T-cell (primary cell): Measurements from ENCODE around the gene APBB3. TPM values are rescaled to one million over a fixed set of nuclear protein-coding genes. Genes with fewer than 3 reads are reported as not detected.
"Not testable (repeated sequence)": the region's sequence is repeated elsewhere in the genome, so short reads cannot be mapped to it uniquely, and the experiment has no call there.

Experiments
- ATAC-seq, 4 experiments: fragments of 200-7000 bp in 3 of 4; fragments of 150-1000 bp in 1 of 4; cut with Tn5 transposase; replicated peaks in 1 of 4; 1 replicate in 3 of 4; 2 replicates in 1 of 4; pipeline ENCODE4 v1.10.0; 2021; ENCODE audit warnings: moderate library complexity in 3 of 4, mild to moderate bottlenecking in 2 of 4, moderate number of reproducible peaks in 1 of 4
- CTCF ChIA-PET, 2 donors: fragments of 300-600 bp; sonication (Branson Sonifier 250); formaldehyde crosslinking; loops; one replicate each; lab custom pipeline; 2022; ENCODE audit warnings: antibody characterized with exemption in 2 of 2; lab: Charles Lee
- POLR2A ChIA-PET, 2 donors: fragments of 300-600 bp; sonication (Branson Sonifier 250); formaldehyde crosslinking; loops; one replicate each; lab custom pipeline; 2022; ENCODE audit warnings: antibody characterized with exemption in 2 of 2; lab: Charles Lee
- DNase-seq, 35 experiments: peaks; one replicate each; pipeline versions ENCODE4 v3.0.0 to v3.0.0-alpha.2; 2013 to 2023
- H3K27ac ChIP-seq: one replicate; pipeline ENCODE4 v1.5.1; 2013; ENCODE audit warnings: low read length
- H3K27me3 ChIP-seq, 2 experiments: replicated peaks in 1 of 2; 1 replicate in 1 of 2; 2 replicates in 1 of 2; pipeline versions ENCODE4 v1.6.1 to v1.7.0; 2013; ENCODE audit warnings: low read length in 1 of 2, mixed read lengths in 1 of 2; ENCODE audit not compliant: control insufficient read depth in 2 of 2, insufficient read depth in 2 of 2; ENCODE audit errors: extremely low read depth in 1 of 2
- H3K36me3 ChIP-seq, 2 donors: 1 replicate in 1 of 2; 2 replicates in 1 of 2; pipeline versions ENCODE4 v1.6.1 to v1.7.0; 2013; ENCODE audit warnings: low read length in 1 of 2; ENCODE audit not compliant: control insufficient read depth in 2 of 2, insufficient read depth in 1 of 2; ENCODE audit errors: extremely low read depth in 1 of 2
- H3K4me1 ChIP-seq, 2 experiments: 1 replicate in 1 of 2; 2 replicates in 1 of 2; pipeline versions ENCODE4 v1.6.1 to v1.7.0; 2013; ENCODE audit warnings: low read length in 2 of 2, mixed read lengths in 1 of 2; ENCODE audit not compliant: insufficient read depth in 2 of 2, control insufficient read depth in 1 of 2; ENCODE audit errors: extremely low read depth in 1 of 2
- H3K4me3 ChIP-seq, 2 donors: 1 replicate in 1 of 2; 2 replicates in 1 of 2; pipeline versions ENCODE4 v1.5.1 to v1.7.0; 2013; ENCODE audit warnings: mild to moderate bottlenecking in 2 of 2, low read length in 1 of 2, moderate library complexity in 1 of 2; ENCODE audit not compliant: control insufficient read depth in 1 of 2; ENCODE audit errors: extremely low read depth in 1 of 2
- H3K9me3 ChIP-seq: 2 replicates; pipeline ENCODE4 v1.7.0; 2013
- H3K27ac Mint-ChIP-seq, 2 donors: one replicate each; pipeline ENCODE4 v1.8.0; 2020 to 2021; ENCODE audit warnings: mild to moderate bottlenecking in 2 of 2, mixed read lengths in 2 of 2
- H3K27me3 Mint-ChIP-seq, 2 donors: one replicate each; pipeline ENCODE4 v1.8.0; 2021 to 2022; ENCODE audit warnings: mixed read lengths in 2 of 2
- H3K36me3 Mint-ChIP-seq: one replicate; pipeline ENCODE4 v1.8.0; 2021; ENCODE audit warnings: mixed read lengths
- H3K4me1 Mint-ChIP-seq, 3 donors: one replicate each; pipeline ENCODE4 v1.8.0; 2020 to 2022; ENCODE audit warnings: mixed read lengths in 3 of 3, mild to moderate bottlenecking in 1 of 3
- H3K4me3 Mint-ChIP-seq, 3 donors: one replicate each; pipeline ENCODE4 v1.8.0; 2020 to 2022; ENCODE audit warnings: mild to moderate bottlenecking in 3 of 3, mixed read lengths in 3 of 3, moderate library complexity in 3 of 3
- H3K9me3 Mint-ChIP-seq, 3 donors: one replicate each; pipeline ENCODE4 v1.8.0; 2020 to 2022; ENCODE audit warnings: mixed read lengths in 3 of 3
- WGBS: methylation state at CpG from one replicate; pipeline ENCODE4 v1.1.5; 2013; ENCODE audit warnings: missing lambda C conversion rate; ENCODE audit not compliant: insufficient coverage; 5-methylcytosine and 5-hydroxymethylcytosine counted together
- total RNA-seq, 35 experiments: library from RNA in 6 of 35; stranded (reverse) in 6 of 35; fragments of 120-200 nt in 1 of 35; gene quantifications; one replicate each; pipeline versions ENCODE4 v1.2.1 to v1.2.4 and lab custom pipeline; 2013 to 2026

Gene APBB3
- total RNA-seq, 5 donors from 2014 or later (not counting 1 experiment from before 2014, with no cell fraction given), result 53.9 to 70.5 (median 64.1) TPM

GRCh38 chr5:140605879-140606278, 41.5 kb upstream of the APBB3 start:
- POLR2A ChIA-PET, result interaction anchor here in 1 of 2 donors (0.6 kb wide), 1 partner anchor 191 kb away, joined by 5 read pairs; no protein-coding TSS in a partner anchor
- no peak for ATAC-seq
- WGBS, result no CpG with 5 or more reads among the region's 3 CpGs
- Mint-ChIP-seq H3K36me3 (no peaks in the 10 kb centered on the region), H3K4me1 (peaks cover 1 to 5% (median 3%) of the 10 kb centered on the region in 3 donors), H3K27ac (no peak overlapping the region), H3K9me3 (no peaks in the 10 kb centered on the region), H3K27me3 (no peaks in the 10 kb centered on the region), H3K4me3 (no peak overlapping the region)
- Histone ChIP-seq H3K4me3 (no peak overlapping the region), H3K27me3 (peaks cover 0 to 5% of the 10 kb centered on the region in 2 experiments), H3K36me3 (no peaks in the 10 kb centered on the region), H3K9me3 (no peaks in the 10 kb centered on the region), H3K27ac (no peak overlapping the region), H3K4me1 (peaks cover 0 to 6% of the 10 kb centered on the region in 2 experiments)
- CTCF ChIA-PET, result no interaction called here
- no peak for DNase-seq

GRCh38 chr5:140603734-140604133, 39.3 kb upstream of the APBB3 start:
- Mint-ChIP-seq H3K9me3 (no peaks in the 10 kb centered on the region), H3K4me1 (no peaks in the 10 kb centered on the region), H3K27ac (no peak overlapping the region), H3K36me3 (no peaks in the 10 kb centered on the region), H3K27me3 (no peaks in the 10 kb centered on the region), H3K4me3 (no peak overlapping the region)
- H3K9me3 ChIP-seq, result no peaks in the 10 kb centered on the region
- H3K27ac ChIP-seq, result no peak overlapping the region
- no peaks in the 10 kb centered on the region for H3K36me3 ChIP-seq
- ATAC-seq (no peak), DNase-seq (no peak)
- WGBS, result 100% methylated on average over 1 of the region's 2 CpGs
- H3K4me1 ChIP-seq, result no peaks in the 10 kb centered on the region
- ChIA-PET CTCF (no interaction called here), POLR2A (no interaction called here)
- H3K4me3 ChIP-seq, result no peak overlapping the region
- peaks cover 0 to 2% of the 10 kb centered on the region in 2 experiments for H3K27me3 ChIP-seq

DNA sequence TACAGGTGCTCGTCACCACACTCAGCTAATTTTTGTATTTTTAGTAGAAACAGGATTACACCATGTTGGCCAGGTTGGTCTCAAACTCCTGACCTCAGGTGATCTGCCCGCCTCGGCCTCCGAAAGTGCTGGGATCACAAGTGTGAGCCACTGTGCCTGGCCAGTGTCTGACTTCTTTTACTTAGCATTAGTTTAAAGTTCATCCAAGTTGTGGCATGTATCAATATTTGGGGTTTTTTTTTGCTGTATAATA, 39.0 kb upstream of the APBB3 start:
- H3K4me1 Mint-ChIP-seq, H3K36me3 ChIP-seq, H3K27ac ChIP-seq, CTCF ChIA-PET, H3K9me3 Mint-ChIP-seq, H3K9me3 ChIP-seq, H3K4me3 ChIP-seq, H3K27ac Mint-ChIP-seq, H3K27me3 ChIP-seq, H3K4me1 ChIP-seq, H3K4me3 Mint-ChIP-seq, H3K27me3 Mint-ChIP-seq, ATAC-seq, POLR2A ChIA-PET, DNase-seq, H3K36me3 Mint-ChIP-seq: not testable (repeated sequence)
- 91% methylated on average over 4 of the region's 4 CpGs for WGBS

GRCh38 chr5:140602147-140602546, 37.7 kb upstream of the APBB3 start:
- H3K27me3 Mint-ChIP-seq, result no peaks in the 10 kb centered on the region
- no peak for DNase-seq
- H3K4me3 ChIP-seq, result no peak overlapping the region
- H3K9me3 Mint-ChIP-seq, result no peaks in the 10 kb centered on the region
- ATAC-seq, result no peak
- no peak overlapping the region for H3K27ac ChIP-seq
- no peaks in the 10 kb centered on the region for H3K36me3 ChIP-seq
- H3K36me3 Mint-ChIP-seq, result no peaks in the 10 kb centered on the region
- H3K9me3 ChIP-seq, result no peaks in the 10 kb centered on the region
- 60% methylated on average over 1 of the region's 4 CpGs for WGBS
- no peaks in the 10 kb centered on the region for H3K4me1 Mint-ChIP-seq
- H3K27ac Mint-ChIP-seq, result no peak overlapping the region
- ChIA-PET CTCF (no interaction called here), POLR2A (no interaction called here)
- H3K4me3 Mint-ChIP-seq, result no peak overlapping the region
- H3K27me3 ChIP-seq, result peaks cover 0 to 2% of the 10 kb centered on the region in 2 experiments
- no peaks in the 10 kb centered on the region for H3K4me1 ChIP-seq

GRCh38 chr5:140600096-140600495, 35.7 kb upstream of the APBB3 start:
- no peak overlapping the region for H3K27ac Mint-ChIP-seq

DNA sequence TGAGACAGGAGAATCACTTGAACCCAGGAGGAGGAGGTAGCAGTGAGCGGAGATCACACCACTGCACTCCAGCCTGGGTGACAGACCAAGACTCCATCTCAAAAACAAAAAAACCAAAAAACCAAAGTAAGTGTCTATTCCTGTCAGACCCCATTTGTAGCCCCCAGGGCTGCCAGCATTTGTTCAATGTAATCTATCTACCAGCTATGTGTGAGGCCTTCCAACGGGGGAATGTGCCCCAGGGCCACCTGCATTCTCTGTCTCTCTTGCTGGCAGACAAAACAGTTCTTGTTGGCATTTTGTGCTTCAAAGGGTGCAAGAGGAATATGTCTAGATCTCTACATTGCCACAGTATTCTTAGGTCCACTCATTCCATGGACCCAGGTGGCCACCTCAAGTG, 34.4 kb upstream of the APBB3 start:
- ChIA-PET POLR2A (no interaction called here), CTCF (interaction anchor here in 1 of 2 donors (0.6 kb wide), 1 partner anchor 552 kb away, joined by 4 read pairs; no protein-coding TSS in a partner anchor)
- Histone ChIP-seq H3K27ac (no peak overlapping the region), H3K36me3 (no peaks in the 10 kb centered on the region), H3K9me3 (no peaks in the 10 kb centered on the region), H3K27me3 (peaks cover 0 to 11% of the 10 kb centered on the region in 2 experiments), H3K4me3 (no peak overlapping the region), H3K4me1 (no peaks in the 10 kb centered on the region)
- 72% methylated on average over 2 of the region's 2 CpGs for WGBS
- H3K36me3 Mint-ChIP-seq, result no peaks in the 10 kb centered on the region
- H3K27ac Mint-ChIP-seq, result no peak overlapping the region
- peaks cover 4 to 7% of the 10 kb centered on the region in 2 donors for H3K27me3 Mint-ChIP-seq
- H3K4me3 Mint-ChIP-seq, result no peak overlapping the region
- H3K9me3 Mint-ChIP-seq, result no peaks in the 10 kb centered on the region
- no peaks in the 10 kb centered on the region for H3K4me1 Mint-ChIP-seq
- DNase-seq (no peak), ATAC-seq (no peak)

More at GRCh38 chr5:140600096-140600495, 35.7 kb upstream of the APBB3 start:
- CTCF ChIA-PET, result no interaction called here
- Mint-ChIP-seq H3K36me3 (no peaks in the 10 kb centered on the region), H3K9me3 (no peaks in the 10 kb centered on the region), H3K4me1 (no peaks in the 10 kb centered on the region), H3K27me3 (peaks cover 2 to 3% of the 10 kb centered on the region in 2 donors), H3K4me3 (no peak overlapping the region)
- no peaks in the 10 kb centered on the region for H3K4me1 ChIP-seq
- no peak overlapping the region for H3K27ac ChIP-seq
- H3K4me3 ChIP-seq, result no peak overlapping the region
- no peak for ATAC-seq
- H3K27me3 ChIP-seq, result peaks cover 0 to 2% of the 10 kb centered on the region in 2 experiments
- POLR2A ChIA-PET, result interaction anchor here (0.6 kb wide), 2 partner anchors 14 to 1048 kb away, joined by 4 read pairs; no protein-coding TSS in a partner anchor
- DNase-seq, result no peak
- no peaks in the 10 kb centered on the region for H3K36me3 ChIP-seq
- no peaks in the 10 kb centered on the region for H3K9me3 ChIP-seq

DNA sequence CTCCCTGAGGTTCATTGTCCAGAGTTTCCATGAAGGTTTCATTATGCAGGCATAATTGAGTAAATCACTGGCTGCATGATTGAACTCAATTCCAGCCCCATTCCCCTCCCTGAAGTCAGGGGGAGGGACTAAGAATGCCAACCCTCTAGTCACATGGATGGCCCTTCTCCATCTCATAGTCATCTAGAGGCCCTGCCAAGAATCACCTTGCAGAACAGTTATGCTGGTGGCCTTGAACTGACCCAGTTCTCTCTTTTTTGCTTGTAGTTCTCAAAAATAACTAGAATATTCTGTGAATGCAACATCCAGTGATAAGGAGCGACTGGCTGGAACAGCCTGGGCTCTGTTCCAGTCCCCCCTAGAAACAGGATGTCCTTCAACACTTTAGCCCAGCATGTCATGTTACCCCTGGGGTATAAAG, 31.9 kb upstream of the APBB3 start:
- Histone ChIP-seq H3K36me3 (no peaks in the 10 kb centered on the region), H3K4me1 (no peaks in the 10 kb centered on the region), H3K27ac (no peak overlapping the region), H3K27me3 (peaks cover 0 to 11% of the 10 kb centered on the region in 2 experiments), H3K4me3 (no peak overlapping the region), H3K9me3 (no peaks in the 10 kb centered on the region)
- no peak overlapping the region for H3K4me3 Mint-ChIP-seq
- ATAC-seq (no peak), DNase-seq (no peak)
- H3K36me3 Mint-ChIP-seq, result no peaks in the 10 kb centered on the region
- ChIA-PET CTCF (interaction anchor here in 1 of 2 donors (0.8 kb wide), 1 partner anchor 38 kb away, joined by 3 read pairs; no protein-coding TSS in a partner anchor), POLR2A (no interaction called here)
- no CpG with 5 or more reads among the region's 1 CpG for WGBS
- H3K27me3 Mint-ChIP-seq, result peaks cover 4 to 7% of the 10 kb centered on the region in 2 donors
- no peak overlapping the region for H3K27ac Mint-ChIP-seq
- no peaks in the 10 kb centered on the region for H3K4me1 Mint-ChIP-seq
- no peaks in the 10 kb centered on the region for H3K9me3 Mint-ChIP-seq
